K562 (cell line): Measurements from ENCODE around the gene KAT5. TPM values are rescaled to one million over a fixed set of nuclear protein-coding genes. Genes with fewer than 3 reads are reported as not detected.

Experiments
- BCOR ChIP-seq: fragments of 450-650 bp; IDR thresholded peaks from 2 replicates; pipeline ENCODE4 v1.6.1; 2016
- FIP1L1 ChIP-seq: fragments of 200-400 bp; formaldehyde crosslinking; IDR thresholded peaks from 2 replicates; pipeline ENCODE4 v1.6.1; 2018; ENCODE audit warnings: mild to moderate bottlenecking, low read depth, low read length; ENCODE audit not compliant: poor library complexity, severe bottlenecking
- HOXB6 ChIP-seq: fragments of 250-450 bp; sonication (Bioruptor Pico); IDR thresholded peaks from 2 replicates; pipeline ENCODE4 v1.5.1; 2022; ENCODE audit warnings: mild to moderate bottlenecking, borderline replicate concordance
- JUN ChIP-seq, 2 experiments: sonication (generic) in 1 of 2; formaldehyde crosslinking in 1 of 2; IDR thresholded peaks; 2 replicates each; pipeline versions ENCODE4 v1.6.1 to v1.8.0; 2012 to 2022; ENCODE audit warnings: borderline replicate concordance in 2 of 2, mild to moderate bottlenecking in 2 of 2, improper control_type of control experiment in 1 of 2, low read depth in 1 of 2, low read length in 1 of 2, missing genetic modification reagents in 1 of 2
- MBD2 ChIP-seq: sonication (generic); IDR thresholded peaks from 2 replicates; pipeline ENCODE4 v1.6.1; 2016; ENCODE audit warnings: low read depth, borderline replicate concordance
- PHB ChIP-seq: fragments of 250-450 bp; sonication (Bioruptor Pico); IDR thresholded peaks from 2 replicates; pipeline ENCODE4 v1.5.0; 2021
- RBFOX2 ChIP-seq: fragments of 200-400 bp; formaldehyde crosslinking; IDR thresholded peaks from 2 replicates; pipeline ENCODE4 v1.6.1; 2017; ENCODE audit warnings: low read depth, mild to moderate bottlenecking, low read length, moderate library complexity
- RFX1 ChIP-seq: fragments of 450-650 bp; IDR thresholded peaks from 2 replicates; pipeline ENCODE4 v1.6.1; 2016; ENCODE audit warnings: mild to moderate bottlenecking, moderate library complexity
- RFX7 ChIP-seq: fragments of 250-450 bp; sonication (Bioruptor Pico); IDR thresholded peaks from 2 replicates; pipeline ENCODE4 v1.5.1; 2021; ENCODE audit warnings: mild to moderate bottlenecking
- SMAD3 ChIP-seq: fragments of 450-650 bp; formaldehyde crosslinking; conservative IDR thresholded peaks from 2 replicates; pipeline ENCODE4 v1.4.0; 2020; ENCODE audit warnings: mild to moderate bottlenecking
- SMARCA5 ChIP-seq: fragments of 450-650 bp; IDR thresholded peaks from 2 replicates; pipeline ENCODE4 v1.6.1; 2016
- TEAD1 ChIP-seq, 2 experiments: fragments of 450-650 bp in 1 of 2; sonication (generic) in 1 of 2; formaldehyde crosslinking; IDR thresholded peaks; 2 replicates each; pipeline versions ENCODE4 v1.4.0 to v1.8.0; 2020 to 2022; ENCODE audit warnings: mild to moderate bottlenecking in 2 of 2, missing genetic modification reagents in 1 of 2
- YBX1 ChIP-seq: fragments of 450-650 bp; IDR thresholded peaks from 2 replicates; pipeline ENCODE4 v1.7.1; 2016; ENCODE audit warnings: mild to moderate bottlenecking
- ZBED1 ChIP-seq: IDR thresholded peaks from 2 replicates; pipeline ENCODE4 v1.6.1; 2014
- ZNF217 ChIP-seq: sonication (generic); formaldehyde crosslinking; IDR thresholded peaks from 2 replicates; pipeline ENCODE4 v1.8.0; 2022; ENCODE audit warnings: mild to moderate bottlenecking, missing genetic modification reagents
- ZNF586 ChIP-seq: fragments of 450-650 bp; formaldehyde crosslinking; conservative IDR thresholded peaks from 2 replicates; pipeline ENCODE4 v1.4.0; 2020; ENCODE audit warnings: mild to moderate bottlenecking, moderate library complexity
- ZNF785 ChIP-seq: fragments of 250-450 bp; sonication (Bioruptor Pico); IDR thresholded peaks from 2 replicates; pipeline ENCODE4 v1.4.0; 2020; ENCODE audit warnings: mild to moderate bottlenecking
- polyA plus RNA-seq, 8 experiments: library from polyadenylated mRNA; depleted of rRNA in 4 of 8; stranded (reverse) in 5 of 8; unstranded in 3 of 8; fragments of >200 nt; fragmentation: Nextera tagmentation in 2 of 8; fragmentation: Illumina TruSeq in 1 of 8; extraction: Ambion mirVana in 2 of 8; extraction: Trizol in 1 of 8; gene quantifications; 2 replicates each; pipeline versions ENCODE4 v1.2.1 to v1.2.3, GENCODE V29; 2011 to 2014; ENCODE audit warnings: inconsistent platforms in 1 of 8, missing spikeins in 1 of 8
- total RNA-seq, 7 experiments: library from RNA; depleted of rRNA in 6 of 7; stranded (reverse); fragments of >200 nt in 6 of 7; fragmentation: Illumina TruSeq in 2 of 7; extraction: Trizol in 2 of 7; gene quantifications; 2 replicates each; pipeline versions ENCODE4 v1.2.1 to v1.2.3, GENCODE V29; 2011 to 2021; ENCODE audit warnings: low replicate concordance in 1 of 7
- TF ChIP-seq, protein P1 (sequence below): fragments of 450-650 bp; formaldehyde crosslinking; IDR thresholded peaks from 2 replicates; pipeline ENCODE4 v1.4.0; 2020; ENCODE audit warnings: mild to moderate bottlenecking, moderate library complexity
- TF ChIP-seq, protein P2 (sequence below): fragments of 200-800 bp; sonication (Bioruptor generic); IDR thresholded peaks from 2 replicates; pipeline ENCODE4 v1.6.1; 2017; ENCODE audit warnings: missing genetic modification characterization, missing compliant biosample characterization
- TF ChIP-seq, protein P3 (sequence below): fragments of 450-650 bp; IDR thresholded peaks from 2 replicates; pipeline ENCODE4 v1.6.1; 2017; ENCODE audit warnings: antibody characterized with exemption

KAT5 gene
- total and polyA plus RNA-seq, 9 of the 15 experiments (the other 6 are each of a cell fraction or from before 2014, with no cell fraction given) = 3.6 to 76.8 (median 52.7) TPM

DNA sequence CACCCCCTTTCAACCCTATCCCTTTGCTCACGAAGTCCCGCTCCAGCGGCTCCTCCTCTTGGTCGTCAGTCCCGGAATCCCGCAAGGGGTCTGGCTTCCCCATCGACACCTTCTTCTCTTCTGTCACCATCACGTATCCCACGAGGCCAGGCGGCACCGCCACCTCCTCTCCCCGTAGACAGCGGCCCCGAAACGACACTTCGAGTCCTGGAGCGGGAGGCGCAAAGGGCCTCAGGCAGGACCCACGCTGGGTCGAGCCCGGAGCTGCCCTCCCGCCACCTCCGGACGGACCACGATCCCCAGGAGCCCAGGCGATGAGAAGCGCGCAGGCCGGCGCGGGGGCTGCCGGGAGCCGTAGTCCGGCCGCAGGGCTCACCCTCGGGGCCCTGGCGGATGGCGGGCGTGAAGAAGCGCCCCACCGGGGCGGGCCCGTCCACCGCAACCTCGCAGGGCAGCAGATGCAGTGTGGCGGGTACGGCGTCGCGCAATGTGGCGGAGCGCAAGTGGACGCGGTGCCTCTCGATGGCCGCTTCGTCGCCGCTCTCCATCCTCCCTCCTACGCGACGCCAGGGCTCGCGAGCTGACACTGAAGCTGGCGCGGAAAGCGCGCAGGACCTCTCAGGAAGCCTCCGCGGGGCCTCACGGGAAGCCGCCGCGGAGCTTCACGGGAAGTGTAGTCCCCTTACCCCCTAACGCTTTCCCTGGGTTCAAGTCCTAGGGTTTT lies 8.3 kb downstream of the KAT5 start, which contains the start of gene RNASEH2C (continued):
- no peak for TF ChIP-seq HOXB6 (CRISPR knock-in tag)
- TF ChIP-seq, protein P1, sequence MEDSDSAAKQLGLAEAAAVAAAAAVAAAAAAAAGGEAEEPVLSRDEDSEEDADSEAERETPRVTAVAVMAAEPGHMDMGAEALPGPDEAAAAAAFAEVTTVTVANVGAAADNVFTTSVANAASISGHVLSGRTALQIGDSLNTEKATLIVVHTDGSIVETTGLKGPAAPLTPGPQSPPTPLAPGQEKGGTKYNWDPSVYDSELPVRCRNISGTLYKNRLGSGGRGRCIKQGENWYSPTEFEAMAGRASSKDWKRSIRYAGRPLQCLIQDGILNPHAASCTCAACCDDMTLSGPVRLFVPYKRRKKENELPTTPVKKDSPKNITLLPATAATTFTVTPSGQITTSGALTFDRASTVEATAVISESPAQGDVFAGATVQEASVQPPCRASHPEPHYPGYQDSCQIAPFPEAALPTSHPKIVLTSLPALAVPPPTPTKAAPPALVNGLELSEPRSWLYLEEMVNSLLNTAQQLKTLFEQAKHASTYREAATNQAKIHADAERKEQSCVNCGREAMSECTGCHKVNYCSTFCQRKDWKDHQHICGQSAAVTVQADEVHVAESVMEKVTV = no peak
- TF ChIP-seq, protein P2, sequence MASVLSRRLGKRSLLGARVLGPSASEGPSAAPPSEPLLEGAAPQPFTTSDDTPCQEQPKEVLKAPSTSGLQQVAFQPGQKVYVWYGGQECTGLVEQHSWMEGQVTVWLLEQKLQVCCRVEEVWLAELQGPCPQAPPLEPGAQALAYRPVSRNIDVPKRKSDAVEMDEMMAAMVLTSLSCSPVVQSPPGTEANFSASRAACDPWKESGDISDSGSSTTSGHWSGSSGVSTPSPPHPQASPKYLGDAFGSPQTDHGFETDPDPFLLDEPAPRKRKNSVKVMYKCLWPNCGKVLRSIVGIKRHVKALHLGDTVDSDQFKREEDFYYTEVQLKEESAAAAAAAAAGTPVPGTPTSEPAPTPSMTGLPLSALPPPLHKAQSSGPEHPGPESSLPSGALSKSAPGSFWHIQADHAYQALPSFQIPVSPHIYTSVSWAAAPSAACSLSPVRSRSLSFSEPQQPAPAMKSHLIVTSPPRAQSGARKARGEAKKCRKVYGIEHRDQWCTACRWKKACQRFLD = no peak
- no peak for TF ChIP-seq TEAD1 (CRISPR knock-in tag; IDR thresholded peaks at IDR 0.05)
- TF ChIP-seq JUN (IDR thresholded peaks at IDR 0.05; ENCODE audit: borderline replicate concordance, low read depth, low read length) = no peak
- no peak; the same call in 1 of the 2 replicates for TF ChIP-seq JUN (CRISPR knock-in tag; IDR thresholded peaks at IDR 0.05; ENCODE audit: borderline replicate concordance)
- TF ChIP-seq ZNF785 (CRISPR knock-in tag) = no peak
- TF ChIP-seq MBD2 = peak; percentile 86; the same call in 1 of the 2 replicates
- no peak for TF ChIP-seq PHB
- no peak for TF ChIP-seq SMARCA5
- 0 out of 2 replicates have a peak, but pooled peaks have one; percentile 23 for TF ChIP-seq SMAD3 (CRISPR knock-in tag)
- TF ChIP-seq RFX7 (CRISPR knock-in tag) = no peak
- no peak for TF ChIP-seq ZBED1
- no peak for TF ChIP-seq ZNF217 (CRISPR knock-in tag)
- TF ChIP-seq FIP1L1 = peak; percentile 88
- TF ChIP-seq RBFOX2 = peak; percentile 96
- TF ChIP-seq ZNF586 (CRISPR knock-in tag) = no peak
- TF ChIP-seq BCOR = no peak
- TF ChIP-seq YBX1 = no peak
- TF ChIP-seq, protein P3, sequence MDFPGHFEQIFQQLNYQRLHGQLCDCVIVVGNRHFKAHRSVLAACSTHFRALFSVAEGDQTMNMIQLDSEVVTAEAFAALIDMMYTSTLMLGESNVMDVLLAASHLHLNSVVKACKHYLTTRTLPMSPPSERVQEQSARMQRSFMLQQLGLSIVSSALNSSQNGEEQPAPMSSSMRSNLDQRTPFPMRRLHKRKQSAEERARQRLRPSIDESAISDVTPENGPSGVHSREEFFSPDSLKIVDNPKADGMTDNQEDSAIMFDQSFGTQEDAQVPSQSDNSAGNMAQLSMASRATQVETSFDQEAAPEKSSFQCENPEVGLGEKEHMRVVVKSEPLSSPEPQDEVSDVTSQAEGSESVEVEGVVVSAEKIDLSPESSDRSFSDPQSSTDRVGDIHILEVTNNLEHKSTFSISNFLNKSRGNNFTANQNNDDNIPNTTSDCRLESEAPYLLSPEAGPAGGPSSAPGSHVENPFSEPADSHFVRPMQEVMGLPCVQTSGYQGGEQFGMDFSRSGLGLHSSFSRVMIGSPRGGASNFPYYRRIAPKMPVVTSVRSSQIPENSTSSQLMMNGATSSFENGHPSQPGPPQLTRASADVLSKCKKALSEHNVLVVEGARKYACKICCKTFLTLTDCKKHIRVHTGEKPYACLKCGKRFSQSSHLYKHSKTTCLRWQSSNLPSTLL = no peak
- TF ChIP-seq RFX1 = no peak
